Dermis microvascular lymphatic vessel endothelial cell (primary cell): ENCODE measurements around the gene OR10H4. TPM values are rescaled to one million over a fixed set of nuclear protein-coding genes. Genes with fewer than 3 reads are reported as not detected.
"Not testable (repeated sequence)": the region's sequence is repeated elsewhere in the genome, so short reads cannot be mapped to it uniquely, and the experiment has no call there.

Experiments
- DNase-seq, 2 donors: peaks; one replicate each; pipeline versions ENCODE4 v3.0.0 to v3.0.0-alpha.2; 2010; ENCODE audit warnings: low read depth in 2 of 2
- total RNA-seq: library from RNA; depleted of rRNA; stranded (reverse); fragments of >200 nt; gene quantifications from 2 replicates; pipeline ENCODE4 v1.2.1, GENCODE V29; 2014

OR10H4 gene
- total RNA-seq, 1 donor from 2014 or later = not detected

- no peak for DNase-seq
Measured at GRCh38 chr19:15944401-15944800, 4.4 kb upstream of the OR10H4 start.

- DNase-seq = no peak
Measured at GRCh38 chr19:15945301-15945700, 3.5 kb upstream of the OR10H4 start.

GRCh38 chr19:15954820-15955219 lies 6.0 kb downstream of the OR10H4 start:
- no peak for DNase-seq

DNA sequence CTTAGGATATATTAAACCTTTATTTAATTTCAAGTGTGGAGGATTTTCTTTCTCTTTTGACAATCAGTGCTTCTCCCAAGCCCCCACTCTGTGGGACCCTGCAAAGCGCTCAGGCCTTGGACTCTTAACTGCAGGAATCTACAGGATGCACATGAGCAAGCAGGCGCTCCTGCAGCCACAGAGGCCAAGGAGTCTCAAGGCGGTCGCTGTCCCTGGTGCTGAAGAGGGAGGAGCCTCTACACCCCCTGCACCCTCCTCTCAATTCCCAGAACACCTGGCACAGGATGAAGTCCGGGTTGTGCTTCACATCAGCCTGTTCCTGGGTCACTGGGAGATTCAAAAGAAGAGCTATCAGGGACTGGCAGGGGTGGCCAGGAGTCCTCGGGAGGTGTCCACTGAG lies 13.5 kb downstream of the OR10H4 start:
- no peak for DNase-seq

- DNase-seq = no peak
Measured at GRCh38 chr19:15964231-15964630, 15.4 kb downstream of the OR10H4 start.

DNA sequence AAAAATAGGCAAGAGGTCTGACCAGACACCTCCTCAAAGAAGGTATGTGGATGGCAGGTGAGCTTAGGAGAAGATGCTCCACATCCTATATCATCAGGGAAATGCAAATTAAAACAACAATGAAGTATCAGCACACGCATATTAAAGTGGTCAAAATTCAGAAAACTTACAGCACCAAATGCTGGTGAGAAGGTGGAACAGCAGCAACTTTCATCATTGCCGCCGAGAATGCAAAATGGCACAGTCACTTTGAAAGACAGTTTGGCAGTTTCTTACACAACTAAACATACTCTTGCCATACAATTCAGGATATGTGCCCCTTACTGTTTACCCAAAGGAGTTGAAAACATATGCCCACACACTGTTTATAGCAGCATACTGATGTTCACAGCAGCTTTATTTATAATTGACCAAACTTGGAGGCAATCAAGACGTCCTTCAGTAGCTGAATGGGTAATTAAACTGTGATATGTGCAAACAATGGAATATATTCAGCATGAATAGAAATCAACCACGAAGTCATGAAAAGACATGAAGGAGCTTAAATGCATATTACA lies 22.5 kb downstream of the OR10H4 start:
- no peak for DNase-seq

DNA sequence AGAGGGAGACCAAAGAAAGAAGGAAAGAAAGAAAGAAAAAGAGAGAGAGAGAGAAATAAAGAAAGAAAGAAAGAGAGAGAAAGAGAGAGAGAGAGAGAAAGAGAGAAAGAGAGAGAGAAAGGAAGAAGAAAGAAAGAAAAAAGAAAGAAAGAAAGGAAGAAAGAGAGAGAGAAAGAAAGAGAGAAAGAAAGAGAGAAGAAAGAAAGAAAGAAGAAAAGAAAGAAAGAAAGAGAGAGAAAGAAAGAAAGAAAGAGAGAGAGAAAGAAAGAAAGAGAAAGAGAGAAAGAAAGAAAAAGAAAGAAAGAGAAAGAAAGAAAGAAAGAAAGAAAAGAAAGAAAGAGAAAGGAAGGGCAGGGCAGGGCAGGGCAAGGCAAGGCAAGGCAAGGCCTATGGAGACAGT lies 23.2 kb downstream of the OR10H4 start:
- not testable (repeated sequence) for DNase-seq

GRCh38 chr19:15974856-15975255 lies 26.0 kb downstream of the OR10H4 start:
- DNase-seq = no peak

GRCh38 chr19:15976836-15977689 lies 28.3 kb downstream of the OR10H4 start:
- DNase-seq = no peak

DNA sequence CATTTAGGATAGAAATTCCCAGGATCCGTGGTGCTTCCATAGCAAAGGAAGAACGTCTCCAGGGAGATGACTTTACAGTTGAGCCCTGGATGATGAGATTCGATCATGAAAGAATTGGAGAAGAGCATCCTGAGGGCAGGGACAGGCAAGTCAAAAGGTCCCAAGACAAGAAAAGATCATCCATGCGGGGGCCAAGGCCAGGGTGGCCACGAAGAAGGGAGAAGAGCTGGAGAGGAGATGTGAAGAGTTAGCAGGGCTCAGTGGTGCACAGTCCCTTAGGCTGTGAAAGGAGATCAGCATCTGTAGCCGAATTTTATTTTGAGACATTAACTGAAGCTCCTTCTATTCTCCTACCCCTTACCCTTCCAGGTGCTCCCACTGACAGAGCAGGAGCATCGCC lies 28.9 kb downstream of the OR10H4 start:
- DNase-seq = no peak

DNA sequence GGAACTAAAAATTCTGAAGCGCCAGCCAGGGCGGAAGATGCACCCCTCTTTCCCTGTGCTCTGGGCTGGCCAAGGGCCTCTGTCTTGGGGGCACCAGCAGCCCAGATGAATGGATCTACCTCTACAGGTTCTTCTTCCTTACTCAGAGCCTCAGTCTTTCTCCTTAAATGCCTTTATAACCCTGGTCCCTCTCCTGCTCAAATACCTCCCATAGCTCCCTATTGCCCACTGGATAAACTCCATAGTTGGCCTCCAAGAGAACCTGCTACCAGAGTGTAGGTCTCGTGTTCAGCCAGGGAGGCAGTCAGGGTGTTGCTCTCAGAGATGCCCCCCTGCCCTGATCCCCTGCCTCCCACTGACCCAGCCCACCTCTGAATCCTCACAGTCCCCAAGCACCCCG lies 30.5 kb downstream of the OR10H4 start:
- DNase-seq = no peak

- DNase-seq = peak in 1 of 2 donors; percentile 33
Measured at GRCh38 chr19:15985831-15986230, 37.0 kb downstream of the OR10H4 start.

- no peak for DNase-seq
Measured at GRCh38 chr19:15986701-15987100, 37.9 kb downstream of the OR10H4 start.

DNA sequence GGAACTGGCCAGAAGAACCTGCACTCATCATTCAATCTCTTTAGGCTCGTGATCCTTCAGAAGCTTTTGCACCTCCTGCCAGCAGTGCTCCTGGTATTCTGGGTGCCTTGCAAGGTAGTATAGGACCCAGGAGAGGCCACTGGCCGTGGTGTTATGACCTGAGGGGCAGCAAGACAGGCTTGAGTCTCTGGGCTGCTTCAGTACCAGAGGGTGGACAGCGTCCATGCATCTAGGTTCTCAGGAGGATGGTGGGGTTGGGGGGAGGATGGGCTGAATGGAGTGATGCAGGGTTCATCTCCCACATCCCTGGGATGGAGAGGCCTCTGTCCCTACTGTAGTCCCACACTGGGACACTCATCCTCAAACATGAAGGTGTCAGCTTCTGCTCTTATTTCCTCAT lies 41.1 kb downstream of the OR10H4 start:
- no peak for DNase-seq

DNA sequence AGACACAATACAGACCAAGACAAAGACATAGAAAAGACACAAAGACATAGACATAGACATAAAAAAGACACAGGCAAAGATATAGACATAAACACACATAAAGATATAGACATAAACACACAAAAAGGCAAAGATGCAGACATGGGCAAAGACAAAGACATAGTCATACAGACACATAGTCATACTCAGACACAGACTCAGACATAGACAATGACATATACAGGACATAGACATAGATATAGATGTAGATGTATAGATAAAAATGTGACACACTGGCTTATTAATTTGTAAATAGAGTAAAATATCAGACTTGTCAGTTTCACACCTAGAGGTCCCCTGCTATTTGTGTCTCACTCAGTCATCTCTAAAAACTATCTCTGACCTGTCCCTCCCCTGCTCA lies 42.8 kb downstream of the OR10H4 start:
- DNase-seq = no peak

- DNase-seq = no peak
Measured at GRCh38 chr19:15992014-15992413, 43.2 kb downstream of the OR10H4 start.

DNA sequence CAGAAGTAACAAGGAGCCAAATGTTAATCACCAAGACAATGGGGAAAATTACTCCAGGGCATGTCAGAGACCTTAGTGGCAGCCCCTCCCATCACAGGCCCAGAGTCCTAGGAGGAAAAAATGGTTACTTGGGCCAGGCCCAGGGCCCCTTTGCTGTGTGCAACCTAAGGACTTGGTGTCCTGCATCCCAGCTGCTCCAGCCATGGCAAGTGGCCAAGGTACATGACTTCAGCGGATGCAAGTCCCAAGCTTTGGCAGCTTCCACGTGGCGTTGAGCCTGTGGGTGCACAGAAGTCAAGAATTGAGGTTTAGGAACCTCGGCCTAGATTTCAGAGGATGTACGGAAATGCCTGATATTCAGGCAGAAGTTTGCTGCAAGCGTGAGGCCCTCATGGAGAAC lies 46.7 kb downstream of the OR10H4 start:
- DNase-seq = no peak

GRCh38 chr19:15998166-15998565 lies 49.4 kb downstream of the OR10H4 start:
- DNase-seq = no peak

Other genes with a start within 250 kb of the OR10H4 start
- not detected in 2 replicates for gene OR10H2, start 221.0 kb upstream of the OR10H4 start, total RNA-seq
- not detected in 2 replicates for gene OR10H3, start 211.0 kb upstream of the OR10H4 start, total RNA-seq
- not detected in 2 replicates for gene OR10H5, start 161.3 kb upstream of the OR10H4 start, total RNA-seq
- gene OR10H1, start 133.3 kb upstream of the OR10H4 start, total RNA-seq = not detected in 2 replicates
- not detected in 2 replicates for gene CYP4F2, start 50.9 kb upstream of the OR10H4 start, total RNA-seq
- gene CYP4F11, start 14.5 kb upstream of the OR10H4 start, total RNA-seq = not detected in 2 replicates
- gene TPM4, start 127.5 kb downstream of the OR10H4 start, total RNA-seq = 424 and 463 TPM in 2 replicates
- 104 and 107 TPM in 2 replicates for gene RAB8A, start 162.9 kb downstream of the OR10H4 start, total RNA-seq
- not detected in 2 replicates for gene HSH2D, start 194.7 kb downstream of the OR10H4 start, total RNA-seq
- not detected in 2 replicates for gene CIB3, start 224.5 kb downstream of the OR10H4 start, total RNA-seq
- gene FAM32A, start 236.4 kb downstream of the OR10H4 start, total RNA-seq = 86.5 and 102 TPM in 2 replicates
- gene AP1M1, start 248.9 kb downstream of the OR10H4 start, total RNA-seq = 43.9 and 71.2 TPM in 2 replicates